IMR-90 (cell line): ENCODE data around the gene ATRAID. TPM values are rescaled to one million over a fixed set of nuclear protein-coding genes. Genes with fewer than 3 reads are reported as not detected.

Experiments
- ATAC-seq: fragments of 200-7000 bp; cut with Tn5 transposase; 2 replicates; pipeline ENCODE4 v1.9.1; 2020; ENCODE audit warnings: low read depth, mild to moderate bottlenecking, moderate library complexity
- BruUV-seq: library from RNA; stranded (reverse); fragments of 400-500 nt; replicated peaks from 2 replicates; lab custom pipeline; 2021; lab: Mats Ljungman, UMichigan
- CTCF ChIA-PET: fragments of 300-600 bp; formaldehyde crosslinking; extraction: SDS; loops from one replicate; lab custom pipeline; 2021; ENCODE audit warnings: antibody characterized with exemption; lab: Yijun Ruan, JAX
- POLR2A ChIA-PET: fragments of 300-600 bp; sonication (Branson Sonifier 250); formaldehyde crosslinking; loops from one replicate; lab custom pipeline; 2022; ENCODE audit warnings: antibody characterized with exemption; ENCODE audit not compliant: unreplicated experiment; lab: Charles Lee
- DNase-seq: peaks from one replicate; pipeline ENCODE4 v3.0.0; 2013
- H2AFZ ChIP-seq: replicated peaks from 2 replicates; pipeline ENCODE3; 2013; ENCODE audit warnings: low read length, mild to moderate bottlenecking; ENCODE audit not compliant: poor library complexity
- H2AK5ac ChIP-seq: 2 replicates; pipeline ENCODE4 v1.6.1; 2013; ENCODE audit warnings: low read depth, low read length, inconsistent platforms
- H2AK9ac ChIP-seq: replicated peaks from 2 replicates; pipeline ENCODE3; 2013; ENCODE audit warnings: mild to moderate bottlenecking, low read depth, low read length, moderate library complexity; ENCODE audit not compliant: poor library complexity
- H2BK120ac ChIP-seq: 2 replicates; pipeline ENCODE4 v1.6.1; 2013; ENCODE audit warnings: low read depth, low read length, inconsistent platforms
- H2BK15ac ChIP-seq: 3 replicates; pipeline ENCODE4 v1.6.1; 2013; ENCODE audit warnings: low read depth, low read length, inconsistent platforms
- H2BK20ac ChIP-seq: 2 replicates; pipeline ENCODE4 v1.6.1; 2013; ENCODE audit warnings: low read depth, mild to moderate bottlenecking, inconsistent platforms, low read length, moderate library complexity
- H2BK5ac ChIP-seq: 2 replicates; pipeline ENCODE4 v1.6.1; 2013; ENCODE audit warnings: mild to moderate bottlenecking, low read depth, low read length, inconsistent platforms; ENCODE audit not compliant: poor library complexity, severe bottlenecking
- H3K14ac ChIP-seq: replicated peaks from 2 replicates; pipeline ENCODE4 v1.6.1; 2013; ENCODE audit warnings: low read depth, low read length, inconsistent platforms
- H3K18ac ChIP-seq: 2 replicates; pipeline ENCODE4 v1.6.1; 2013; ENCODE audit warnings: low read depth, low read length, control low read depth
- H3K23ac ChIP-seq: 2 replicates; pipeline ENCODE4 v1.6.1; 2013; ENCODE audit warnings: low read depth, low read length, inconsistent platforms
- H3K27ac ChIP-seq: 2 replicates; pipeline ENCODE4 v1.5.1; 2013; ENCODE audit warnings: mild to moderate bottlenecking, control low read depth, low read length; ENCODE audit not compliant: insufficient read depth
- H3K27me3 ChIP-seq: 2 replicates; pipeline ENCODE4 v1.6.1; 2013; ENCODE audit warnings: low read length; ENCODE audit not compliant: control insufficient read depth, insufficient read depth
- H3K36me3 ChIP-seq: 2 replicates; pipeline ENCODE4 v1.6.1; 2013; ENCODE audit warnings: low read length, mixed read lengths; ENCODE audit not compliant: control insufficient read depth, insufficient read depth
- H3K4ac ChIP-seq: 2 replicates; pipeline ENCODE4 v1.6.1; 2013; ENCODE audit warnings: low read depth, low read length, inconsistent platforms
- H3K4me1 ChIP-seq: 2 replicates; pipeline ENCODE4 v1.6.1; 2013; ENCODE audit warnings: low read length, mixed read lengths; ENCODE audit not compliant: control insufficient read depth, insufficient read depth
- H3K4me2 ChIP-seq: 2 replicates; pipeline ENCODE4 v1.6.1; 2013; ENCODE audit warnings: low read depth, mild to moderate bottlenecking, control low read depth, low read length, moderate library complexity
- H3K4me3 ChIP-seq: 2 replicates; pipeline ENCODE4 v1.5.1; 2013; ENCODE audit warnings: low read depth, mild to moderate bottlenecking, control low read depth, low read length, moderate library complexity; ENCODE audit not compliant: insufficient read depth
- H3K56ac ChIP-seq: 2 replicates; pipeline ENCODE4 v1.6.1; 2013; ENCODE audit warnings: low read length, inconsistent platforms; ENCODE audit not compliant: insufficient read depth; ENCODE audit errors: extremely low read depth
- H3K79me1 ChIP-seq, 2 experiments: 2 replicates each; pipeline ENCODE4 v1.6.1; 2013; ENCODE audit warnings: low read length in 2 of 2, inconsistent platforms in 1 of 2, low read depth in 1 of 2
- H3K9ac ChIP-seq: 2 replicates; pipeline ENCODE4 v1.6.1; 2013; ENCODE audit warnings: low read depth, low read length, control low read depth
- H3K9me1 ChIP-seq: 2 replicates; pipeline ENCODE4 v1.6.1; 2013; ENCODE audit warnings: low read length, inconsistent platforms; ENCODE audit not compliant: insufficient read depth
- H3K9me3 ChIP-seq: 2 replicates; pipeline ENCODE4 v1.6.1; 2013; ENCODE audit warnings: low read length; ENCODE audit not compliant: control insufficient read depth, insufficient read depth
- H4K20me1 ChIP-seq: 2 replicates; pipeline ENCODE4 v1.6.1; 2013; ENCODE audit warnings: low read length, inconsistent platforms; ENCODE audit not compliant: insufficient read depth
- H4K5ac ChIP-seq: 2 replicates; pipeline ENCODE4 v1.6.1; 2013; ENCODE audit warnings: mild to moderate bottlenecking, low read depth, low read length, control low read depth
- H4K8ac ChIP-seq, 2 experiments: 2 replicates each; pipeline ENCODE4 v1.6.1; 2013; ENCODE audit warnings: low read depth in 2 of 2, low read length in 2 of 2, control low read depth in 1 of 2, inconsistent platforms in 1 of 2
- H4K91ac ChIP-seq: 2 replicates; pipeline ENCODE4 v1.6.1; 2013; ENCODE audit warnings: low read depth, low read length, inconsistent platforms; ENCODE audit not compliant: insufficient read depth
- BHLHE40 ChIP-seq: fragments of 150-350 bp; IDR thresholded peaks from 2 replicates; pipeline ENCODE4 v1.6.1; 2016; ENCODE audit warnings: mild to moderate bottlenecking, low read depth, low read length
- CEBPB ChIP-seq: IDR thresholded peaks from 2 replicates; pipeline ENCODE4 v1.6.1; 2012; ENCODE audit warnings: low read depth, low read length, improper control_type of control experiment
- CTCF ChIP-seq: conservative IDR thresholded peaks from 2 replicates; pipeline ENCODE4 v1.5.1; 2012; ENCODE audit warnings: mild to moderate bottlenecking, low read depth, low read length, improper control_type of control experiment
- ELK1 ChIP-seq: fragments of 150-350 bp; IDR thresholded peaks from 2 replicates; pipeline ENCODE4 v1.6.1; 2016; ENCODE audit warnings: low read depth, mild to moderate bottlenecking, low read length, moderate library complexity, borderline replicate concordance
- FOS ChIP-seq: fragments of 150-350 bp; IDR thresholded peaks from 2 replicates; pipeline ENCODE4 v1.6.1; 2016; ENCODE audit warnings: low read depth, low read length
- MXI1 ChIP-seq: IDR thresholded peaks from 2 replicates; pipeline ENCODE4 v1.6.1; 2012; ENCODE audit warnings: low read depth, mild to moderate bottlenecking, low read length, moderate library complexity, borderline replicate concordance
- RAD21 ChIP-seq: IDR thresholded peaks from 2 replicates; pipeline ENCODE4 v1.6.1; 2012; ENCODE audit warnings: low read length, improper control_type of control experiment
- RCOR1 ChIP-seq: IDR thresholded peaks from 2 replicates; pipeline ENCODE4 v1.6.1; 2012; ENCODE audit warnings: mild to moderate bottlenecking, low read length, improper control_type of control experiment; ENCODE audit not compliant: insufficient replicate concordance
- WGBS, 2 experiments: methylation state at CpG; one replicate each; pipeline versions ENCODE4 v1.1.5 to v1.1.7; 2013; ENCODE audit warnings: missing lambda C conversion rate in 2 of 2; ENCODE audit not compliant: insufficient read length in 1 of 2; ENCODE audit errors: extremely low coverage in 2 of 2; 5-methylcytosine and 5-hydroxymethylcytosine counted together
- dilution Hi-C: fragments of 300-500 bp; cut with HindIII; formaldehyde crosslinking; loops from one replicate; pipeline ENCODE4 v1.14.3; 2018; ENCODE audit warnings: low sequenced_read_pairs; ENCODE audit not compliant: unreplicated experiment
- in situ Hi-C: fragments of 300-500 bp; cut with MboI; formaldehyde crosslinking; loops from 3 replicates; pipeline ENCODE4 v1.14.3; 2019; ENCODE audit warnings: low sequenced_read_pairs, inconsistent platforms, mixed read lengths
- intact Hi-C: fragments of 100-400 bp; cut with micrococcal nuclease; formaldehyde crosslinking; loops from 2 replicates; pipeline ENCODE4 v1.10.0; 2022
- polyA plus RNA-seq, 3 experiments: library from polyadenylated mRNA; depleted of rRNA; stranded (reverse); fragments of >200 nt; gene quantifications; 2 replicates each; pipeline ENCODE4 v1.2.3, GENCODE V29; 2012; ENCODE audit warnings: low replicate concordance in 1 of 3
- total RNA-seq: library from RNA; depleted of rRNA; stranded (reverse); fragments of >200 nt; gene quantifications from 2 replicates; pipeline ENCODE4 v1.2.3, GENCODE V29; 2012

Gene ATRAID
- total and polyA plus RNA-seq, 2 of the 4 experiments (the other 2 are of a cell fraction): 138 to 173 TPM

- H3K36me3 ChIP-seq: peaks cover 25% of the 10 kb centered on the region
- peaks cover 4% of the 10 kb centered on the region for H3K4me1 ChIP-seq
- no peak overlapping the region for H3K56ac ChIP-seq
- CTCF ChIA-PET: no interaction called here
- peaks cover 22 to 49% of the 10 kb centered on the region in 2 experiments for H3K79me1 ChIP-seq
- no peak overlapping the region for H2BK15ac ChIP-seq
- dilution Hi-C loops: no loop called here
- H3K9me1 ChIP-seq: peaks cover 8% of the 10 kb centered on the region
- no peak overlapping the region for H3K9ac ChIP-seq
- no peak overlapping the region for H2AK9ac ChIP-seq
- no peak overlapping the region for H2AFZ ChIP-seq
- POLR2A ChIA-PET: interaction anchor here (0.6 to 1.1 kb wide), 2 partner anchors 83 to 130 kb away, joined by 3 to 6 read pairs; no protein-coding TSS in a partner anchor
- H3K9me3 ChIP-seq: no peaks in the 10 kb centered on the region
- no peaks in the 10 kb centered on the region for H4K20me1 ChIP-seq
- H3K4me3 ChIP-seq: no peak overlapping the region
- in situ Hi-C loops: no loop called here
- no peak overlapping the region for H3K4me2 ChIP-seq
- no peak overlapping the region for H3K18ac ChIP-seq
- no peak overlapping the region for H4K5ac ChIP-seq
- TF ChIP-seq FOS (no peak), ELK1 (no peak), BHLHE40 (no peak), CEBPB (no peak), MXI1 (no peak), RCOR1 (no peak), RAD21 (no peak), CTCF (no peak)
- H3K14ac ChIP-seq: no peak overlapping the region
- no peak overlapping the region for H2BK120ac ChIP-seq
- H2BK5ac ChIP-seq: no peak overlapping the region
- BruUV-seq: no TSS peak
- no peak overlapping the region for H4K91ac ChIP-seq
- no peak for DNase-seq
- intact Hi-C loops: no loop called here
- H4K8ac ChIP-seq: 0 out of 4 replicates have a peak overlapping the region, but pooled peaks of 1 of the 2 experiments have one; percentile 19
- H3K23ac ChIP-seq: peak overlapping the region; percentile 61; the same call in 1 of the 2 replicates
- no peak overlapping the region; the same call in 1 of the 2 replicates for H3K4ac ChIP-seq
- WGBS, 2 experiments: no CpG with 5 or more reads among the region's 4 CpGs
- H3K27me3 ChIP-seq: no peaks in the 10 kb centered on the region
- no peak overlapping the region for H2BK20ac ChIP-seq
- no peak overlapping the region for H3K27ac ChIP-seq
- no peak overlapping the region for H2AK5ac ChIP-seq
- no peak for ATAC-seq
Measured at GRCh38 chr2:27218614-27219013, 6.8 kb downstream of the ATRAID start.
